ENCODE data around the gene ALKBH5. TPM values are rescaled to one million over a fixed set of nuclear protein-coding genes. Genes with fewer than 3 reads are reported as not detected.

The ALKBH5 gene
- total RNA-seq, 1 donor from 2014 or later, result 71.0 TPM

- Mint-ChIP-seq H3K4me3 (peak overlapping the region; percentile 95), H3K36me3 (no peaks in the 10 kb centered on the region), H3K9me3 (no peaks in the 10 kb centered on the region), H3K4me1 (peaks cover 43% of the 10 kb centered on the region), H3K27me3 (ENCODE audit: low read depth) (no peaks in the 10 kb centered on the region), H3K27ac (peak overlapping the region; percentile 98)
- DNase-seq (ENCODE audit: low spot score in 2 of 2, unreplicated experiment in 2 of 2), result no peak
- TF ChIP-seq CTCF (IDR thresholded peaks at IDR 0.05; ENCODE audit: unreplicated experiment), result no peak
These were observed 1.3 kb upstream of the ALKBH5 start for GRCh38 chr17:18182110-18182977.

DNA sequence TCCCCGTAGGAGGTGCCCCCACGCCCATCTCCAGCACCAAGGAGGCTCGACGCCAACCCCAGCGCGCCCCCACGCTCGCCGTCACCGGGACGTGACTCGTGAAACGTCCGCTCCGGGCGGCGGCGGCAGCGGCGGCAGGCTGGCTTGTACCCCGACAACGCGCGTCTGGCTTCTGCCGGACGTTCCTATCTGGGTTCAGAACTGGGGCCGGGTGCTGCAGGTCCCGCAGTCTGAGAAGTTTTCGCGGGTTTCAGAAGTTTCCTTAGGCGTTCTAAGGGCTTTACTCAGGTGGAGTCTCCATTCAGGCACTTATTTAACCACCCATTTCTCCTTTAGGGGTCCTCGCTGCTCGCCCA, 672 bp upstream of the ALKBH5 start:
- TF ChIP-seq CTCF (IDR thresholded peaks at IDR 0.05; ENCODE audit: unreplicated experiment), result no peak
- DNase-seq (ENCODE audit: low spot score in 2 of 2, unreplicated experiment in 2 of 2), result peak; percentile 60 to 80
- no peaks in the 10 kb centered on the region for H3K27me3 Mint-ChIP-seq (ENCODE audit: low read depth)
- H3K4me1 Mint-ChIP-seq, result peaks cover 50% of the 10 kb centered on the region
- no peaks in the 10 kb centered on the region for H3K36me3 Mint-ChIP-seq
- peak overlapping the region; percentile 98 for H3K27ac Mint-ChIP-seq
- no peaks in the 10 kb centered on the region for H3K9me3 Mint-ChIP-seq
- H3K4me3 Mint-ChIP-seq, result peak overlapping the region; percentile 95

GRCh38 chr17:18184143-18185031, 759 bp downstream of the ALKBH5 start:
- peaks cover 6% of the 10 kb centered on the region for H3K36me3 Mint-ChIP-seq
- peak overlapping the region; percentile 85 for H3K27ac Mint-ChIP-seq
- DNase-seq (ENCODE audit: low spot score in 2 of 2, unreplicated experiment in 2 of 2), result peak; percentile 30 to 54
- no peaks in the 10 kb centered on the region for H3K9me3 Mint-ChIP-seq
- TF ChIP-seq CTCF (IDR thresholded peaks at IDR 0.05; ENCODE audit: unreplicated experiment), result no peak
- H3K4me1 Mint-ChIP-seq, result peaks cover 53% of the 10 kb centered on the region
- H3K4me3 Mint-ChIP-seq, result peak overlapping the region; percentile 95
- H3K27me3 Mint-ChIP-seq (ENCODE audit: low read depth), result no peaks in the 10 kb centered on the region

- no peaks in the 10 kb centered on the region for H3K27me3 Mint-ChIP-seq (ENCODE audit: low read depth)
- TF ChIP-seq CTCF (IDR thresholded peaks at IDR 0.05; ENCODE audit: unreplicated experiment), result no peak
- H3K36me3 Mint-ChIP-seq, result peaks cover 13% of the 10 kb centered on the region
- peak overlapping the region; percentile 85 for H3K27ac Mint-ChIP-seq
- peaks cover 53% of the 10 kb centered on the region for H3K4me1 Mint-ChIP-seq
- no peak for DNase-seq (ENCODE audit: low spot score in 2 of 2, unreplicated experiment in 2 of 2)
- no peaks in the 10 kb centered on the region for H3K9me3 Mint-ChIP-seq
- H3K4me3 Mint-ChIP-seq, result peak overlapping the region; percentile 95
These were observed 1.8 kb downstream of the ALKBH5 start for GRCh38 chr17:18185391-18185790.

DNA sequence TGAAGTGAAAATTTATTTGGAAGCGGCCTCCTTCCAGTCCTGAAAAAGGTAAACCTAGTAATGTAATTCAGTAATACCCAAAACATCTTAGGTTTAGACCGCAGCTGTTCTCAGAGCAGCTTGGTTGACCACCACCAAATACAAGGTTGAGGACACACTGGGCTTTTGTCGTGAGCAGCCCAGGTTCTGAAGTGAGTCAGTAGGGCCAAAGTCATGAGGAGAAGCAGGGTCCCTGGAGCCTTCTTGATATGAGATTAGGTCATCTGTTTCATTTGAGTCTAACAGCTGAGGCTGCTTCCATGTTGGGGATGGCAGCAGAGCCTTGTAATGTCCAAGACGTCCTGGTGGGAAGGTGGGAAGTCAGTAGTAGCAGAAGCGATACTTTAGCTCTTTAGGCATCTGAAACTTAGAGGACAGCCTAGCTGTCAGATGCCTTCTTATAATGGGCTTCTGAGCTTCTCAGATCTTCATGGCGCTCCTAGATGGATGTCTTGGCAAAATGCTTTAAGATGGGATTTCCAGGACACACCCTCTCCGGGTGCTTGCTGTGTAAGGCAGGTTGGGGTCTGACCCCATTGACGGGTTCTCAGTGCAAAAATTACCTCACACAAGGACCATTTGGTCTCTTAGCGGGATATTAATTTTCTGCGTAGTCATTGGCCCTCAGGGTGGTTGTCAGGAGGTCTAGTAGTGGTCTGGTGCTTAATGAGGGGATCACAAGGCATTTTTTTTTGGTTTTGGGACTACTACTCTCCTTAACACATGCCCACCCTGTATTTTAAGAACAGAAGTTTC, 2.4 kb downstream of the ALKBH5 start:
- Mint-ChIP-seq H3K4me3 (peak overlapping the region; percentile 95), H3K27me3 (ENCODE audit: low read depth) (no peaks in the 10 kb centered on the region), H3K9me3 (no peaks in the 10 kb centered on the region), H3K4me1 (peaks cover 59% of the 10 kb centered on the region), H3K27ac (peak overlapping the region; percentile 45), H3K36me3 (peaks cover 15% of the 10 kb centered on the region)
- TF ChIP-seq CTCF (IDR thresholded peaks at IDR 0.05; ENCODE audit: unreplicated experiment), result no peak
- DNase-seq (ENCODE audit: low spot score in 2 of 2, unreplicated experiment in 2 of 2), result no peak

Measured in mesothelial cell of epicardium (in vitro differentiated cells).